Astrocyte of the cerebellum (primary cell): ENCODE measurements around the gene SPDEF.

Source experiments
- DNase-seq: peaks from one replicate; pipeline ENCODE4 v3.0.0-alpha.2; 2011; ENCODE audit warnings: low read depth
- H3K4me3 ChIP-seq: 2 replicates; pipeline ENCODE4 v1.5.1; 2011; ENCODE audit warnings: mild to moderate bottlenecking, low read depth, low read length, moderate library complexity
- CTCF ChIP-seq: IDR thresholded peaks from 2 replicates; pipeline ENCODE4 v1.5.1; 2012; ENCODE audit warnings: low read length, low read depth, moderate library complexity, mild to moderate bottlenecking; ENCODE audit errors: missing control alignments
- in situ Hi-C: cut with HindIII; loops from 2 replicates; pipeline ENCODE4 v1.10.0; 2017; ENCODE audit warnings: low sequenced_read_pairs

The SPDEF gene

GRCh38 chr6:34532230-34532629 lies 23.9 kb downstream of the SPDEF start:
- peak overlapping the region; percentile 21 for H3K4me3 ChIP-seq
- in situ Hi-C loops, result loop anchor here (5.0 kb wide), 1 partner anchor 55 kb away; no protein-coding TSS in a partner anchor

GRCh38 chr6:34531580-34532201 lies 24.4 kb downstream of the SPDEF start:
- in situ Hi-C loops, result loop anchor here (5.0 kb wide), 1 partner anchor 56 kb away; no protein-coding TSS in a partner anchor
- TF ChIP-seq CTCF, result no peak
- peak; percentile 42 for DNase-seq
- peak overlapping the region; percentile 21 for H3K4me3 ChIP-seq

More at GRCh38 chr6:34532230-34532629, 23.9 kb downstream of the SPDEF start:
- no peak for TF ChIP-seq CTCF
- no peak for DNase-seq

- no peak overlapping the region for H3K4me3 ChIP-seq
- in situ Hi-C loops, result loop anchor here (5.0 kb wide), 1 partner anchor 56 kb away; no protein-coding TSS in a partner anchor
- no peak for DNase-seq
- TF ChIP-seq CTCF, result no peak
These were observed 25.3 kb downstream of the SPDEF start for GRCh38 chr6:34530753-34531365.

GRCh38 chr6:34529665-34530327 lies 26.3 kb downstream of the SPDEF start:
- H3K4me3 ChIP-seq, result no peak overlapping the region
- DNase-seq, result no peak
- in situ Hi-C loops, result loop anchor here (5.0 kb wide), 1 partner anchor 58 kb away; no protein-coding TSS in a partner anchor
- no peak for TF ChIP-seq CTCF

GRCh38 chr6:34528996-34529664 lies 27.0 kb downstream of the SPDEF start:
- H3K4me3 ChIP-seq, result no peak overlapping the region
- TF ChIP-seq CTCF, result no peak
- in situ Hi-C loops, result no loop called here
- DNase-seq, result no peak
